GM21619 (cell line): ENCODE data around the gene SRGAP2C.
"Not testable (repeated sequence)": the region's sequence is repeated elsewhere in the genome, so short reads cannot be mapped to it uniquely, and the experiment has no call there.

Experiments used
- ATAC-seq: cut with Tn5 transposase; IDR thresholded peaks from one replicate; pipeline ENCODE4 v1.9.1; 2021; ENCODE audit not compliant: unreplicated experiment

The SRGAP2C gene

DNA sequence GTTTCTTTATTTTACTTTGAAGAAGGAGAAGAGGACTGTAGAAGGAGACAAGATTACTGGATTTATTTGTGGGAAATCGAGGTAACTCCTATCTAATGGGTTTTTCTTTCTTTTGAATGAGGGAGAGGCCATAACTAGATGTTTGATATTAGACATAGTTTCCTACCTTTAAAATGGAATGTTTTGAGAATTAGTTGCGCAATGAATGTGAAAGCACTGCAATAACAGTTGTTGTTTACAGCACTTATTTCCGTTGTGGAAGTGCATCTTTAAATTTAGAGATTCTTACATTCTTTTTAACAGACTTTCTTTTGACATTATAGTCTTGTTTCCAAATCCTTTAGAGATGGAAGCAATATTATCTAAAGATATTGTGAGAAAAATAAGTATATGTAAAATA lies 229.0 kb downstream of the SRGAP2C start:
- ATAC-seq = no peak

DNA sequence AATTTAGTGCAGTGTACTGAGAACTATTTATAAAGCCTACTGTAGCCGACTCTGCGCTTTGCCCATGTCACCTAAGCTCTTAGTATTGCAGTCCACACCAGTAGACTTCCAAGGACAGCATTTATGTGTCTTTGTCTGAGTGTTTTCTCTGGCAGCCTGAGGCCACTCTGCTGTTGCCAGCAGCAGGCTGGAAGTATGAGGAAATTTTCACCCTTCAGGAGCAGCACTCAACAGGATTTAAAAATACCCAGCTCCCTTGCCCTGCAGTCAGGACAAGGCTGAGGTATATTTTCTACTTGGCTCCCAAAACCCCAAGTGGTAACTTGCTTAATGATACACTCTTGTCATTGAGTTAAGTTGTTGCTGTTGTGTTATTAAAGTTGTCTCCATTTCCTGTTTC lies 230.1 kb downstream of the SRGAP2C start:
- ATAC-seq = no peak

DNA sequence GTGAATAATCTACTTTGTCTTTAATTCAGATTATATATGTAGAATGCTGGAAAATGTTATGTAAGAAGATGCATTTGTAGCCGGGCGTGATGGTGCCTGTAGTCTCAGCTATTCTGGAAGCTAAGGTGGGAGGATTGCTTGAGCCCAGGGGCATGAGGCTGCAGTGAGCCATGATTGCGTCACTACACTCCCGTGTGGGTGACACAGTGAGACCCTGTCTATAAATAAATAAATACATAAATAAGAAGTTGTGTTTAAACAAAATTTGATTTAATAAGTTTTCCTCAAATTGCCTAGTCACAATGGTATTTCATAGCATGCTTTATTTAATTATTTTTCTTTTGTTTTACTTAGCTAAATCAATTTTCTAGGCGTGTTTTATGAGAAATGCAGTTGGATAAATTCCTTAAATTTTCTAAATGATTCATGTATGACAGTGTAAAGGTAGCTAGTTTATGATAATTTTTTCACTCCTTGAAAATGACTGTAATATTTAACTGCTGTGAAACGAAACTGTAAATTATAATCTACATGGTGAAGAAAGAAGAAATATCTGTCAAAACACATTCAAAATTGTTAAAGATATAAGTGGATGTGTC lies 232.6 kb downstream of the SRGAP2C start:
- ATAC-seq = no peak

DNA sequence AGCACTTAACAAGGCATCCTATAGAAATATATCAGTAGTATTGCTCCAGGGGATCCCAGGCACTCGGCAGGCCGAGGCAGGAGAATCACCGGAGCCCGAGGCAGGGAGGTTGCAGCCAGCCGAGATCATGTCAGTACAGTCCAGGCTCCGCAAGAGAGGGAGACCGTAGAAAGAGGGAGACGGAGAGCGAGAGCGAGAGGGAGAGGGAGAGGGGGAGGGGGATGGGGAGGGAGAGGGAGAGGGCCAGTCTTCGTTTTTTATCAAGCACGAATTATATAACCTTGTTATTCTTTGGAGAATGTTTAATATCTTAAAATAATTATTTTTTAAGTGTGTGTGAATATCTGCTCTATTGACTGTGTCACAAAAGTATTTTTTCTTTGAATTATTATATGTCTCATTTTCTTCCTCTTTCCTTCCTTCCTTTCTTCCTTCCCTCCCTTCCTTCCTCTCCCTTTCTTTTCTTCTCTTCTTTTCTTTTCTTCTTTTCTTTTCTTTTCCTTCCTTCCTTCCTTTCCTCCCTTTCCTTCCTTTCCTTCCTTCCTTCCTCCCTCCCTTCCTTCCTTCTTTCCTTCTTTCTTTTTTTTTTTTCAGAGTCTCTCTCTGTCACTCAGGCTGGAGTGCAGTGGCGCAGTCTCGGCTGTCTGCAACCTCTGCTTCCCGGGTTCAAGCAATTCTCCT lies 233.7 kb downstream of the SRGAP2C start:
- ATAC-seq = no peak

DNA sequence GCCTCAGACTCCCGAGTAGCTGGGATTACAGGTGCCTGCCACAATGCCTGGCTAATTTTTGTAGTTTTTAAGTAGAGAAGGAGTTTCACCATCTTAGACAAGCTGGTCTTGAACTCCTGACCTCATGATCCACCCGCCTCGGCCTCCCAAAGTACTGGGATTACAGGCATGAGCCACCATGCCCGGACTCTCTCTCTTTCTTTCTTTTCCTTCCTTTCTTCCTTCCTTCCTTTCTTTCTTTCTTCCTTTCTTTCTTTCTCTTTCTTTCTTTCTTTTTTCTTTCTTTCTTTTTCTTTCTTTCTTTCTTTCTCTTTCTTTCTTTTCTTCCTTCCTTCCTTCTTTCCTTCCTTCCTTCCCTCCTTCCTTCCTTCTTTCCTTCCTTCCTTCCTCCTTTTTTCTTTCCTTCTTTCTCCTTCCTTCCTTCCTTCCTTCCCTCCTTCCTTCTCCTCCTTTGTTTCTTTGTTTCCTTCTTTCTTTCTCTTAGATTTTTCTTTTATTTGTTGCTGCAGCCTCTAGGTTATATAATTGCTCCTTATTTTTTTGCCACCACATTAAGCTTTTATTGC lies 234.4 kb downstream of the SRGAP2C start:
- not testable (repeated sequence) for ATAC-seq

DNA sequence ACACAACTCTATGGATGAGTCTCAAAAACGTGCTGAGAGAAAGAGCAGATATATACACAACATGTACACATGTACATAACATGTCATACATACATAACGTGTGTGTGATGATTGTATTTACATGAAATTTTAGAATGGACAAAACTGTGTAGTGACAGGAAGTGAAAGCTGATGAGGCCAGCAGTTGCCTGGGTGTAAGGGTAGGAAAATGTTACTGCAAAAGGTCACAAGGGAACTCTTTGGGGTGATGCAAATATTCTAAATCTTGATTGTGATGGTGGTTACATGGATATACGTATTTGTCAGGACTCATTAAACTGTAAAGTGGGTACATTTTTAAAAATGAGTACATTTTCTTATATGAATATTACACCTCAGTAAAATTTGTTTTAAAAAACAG lies 236.7 kb downstream of the SRGAP2C start:
- not testable (repeated sequence) for ATAC-seq

DNA sequence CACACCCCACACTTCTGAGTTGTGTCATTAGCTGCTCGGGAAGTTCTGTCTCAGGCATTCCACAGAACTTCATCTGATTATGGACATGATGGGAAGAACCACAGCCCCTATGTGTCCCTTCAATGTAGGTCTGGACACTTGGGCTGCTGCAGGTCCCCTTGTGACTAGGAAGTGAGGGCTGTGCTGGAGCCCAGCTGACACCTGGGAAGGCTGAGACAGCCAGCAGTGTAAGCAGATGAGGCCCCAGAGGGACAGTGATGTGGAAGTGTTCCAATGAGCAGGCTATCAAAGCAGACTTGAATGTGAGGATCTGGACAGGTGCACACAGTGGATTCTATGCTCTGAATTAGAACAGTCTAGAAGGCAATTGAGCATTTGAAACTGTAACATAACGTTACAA lies 239.2 kb downstream of the SRGAP2C start:
- not testable (repeated sequence) for ATAC-seq

DNA sequence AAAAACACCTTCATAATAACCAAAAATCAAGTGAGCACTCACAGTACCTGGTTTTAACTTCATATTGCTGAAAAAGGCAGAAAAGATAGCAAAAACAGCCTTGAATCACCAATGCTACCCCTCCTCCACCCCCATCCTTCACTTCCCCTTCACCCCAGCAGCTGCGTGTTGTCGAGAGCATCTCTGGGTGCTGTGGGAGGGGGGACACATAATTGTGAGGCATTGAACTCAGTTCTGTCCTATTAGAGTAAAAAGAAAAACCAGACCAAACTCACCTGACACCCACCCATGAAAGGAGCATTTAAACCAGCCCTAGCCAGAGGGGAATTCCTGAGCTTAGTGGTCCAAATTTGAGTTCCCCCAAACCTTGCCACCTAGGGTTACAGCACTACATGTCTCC lies 248.7 kb downstream of the SRGAP2C start:
- not testable (repeated sequence) for ATAC-seq

DNA sequence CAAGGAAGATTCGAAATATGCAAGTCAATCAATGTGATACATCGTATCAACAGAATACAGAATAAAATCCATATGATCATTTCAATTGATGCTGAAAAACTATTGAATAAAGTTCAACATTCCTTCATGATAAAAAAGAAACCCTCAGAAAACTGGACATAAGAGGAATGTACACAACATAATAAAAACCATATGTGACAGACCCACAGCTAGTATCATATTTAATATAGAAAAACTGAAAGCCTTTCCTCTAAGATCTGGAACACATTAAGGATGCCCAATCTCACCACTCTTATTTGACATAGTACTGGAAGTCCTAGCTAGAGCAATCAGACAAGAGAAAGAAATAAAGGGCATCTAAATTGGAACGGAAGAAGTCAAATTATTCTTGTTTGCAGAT lies 254.1 kb downstream of the SRGAP2C start:
- not testable (repeated sequence) for ATAC-seq

DNA sequence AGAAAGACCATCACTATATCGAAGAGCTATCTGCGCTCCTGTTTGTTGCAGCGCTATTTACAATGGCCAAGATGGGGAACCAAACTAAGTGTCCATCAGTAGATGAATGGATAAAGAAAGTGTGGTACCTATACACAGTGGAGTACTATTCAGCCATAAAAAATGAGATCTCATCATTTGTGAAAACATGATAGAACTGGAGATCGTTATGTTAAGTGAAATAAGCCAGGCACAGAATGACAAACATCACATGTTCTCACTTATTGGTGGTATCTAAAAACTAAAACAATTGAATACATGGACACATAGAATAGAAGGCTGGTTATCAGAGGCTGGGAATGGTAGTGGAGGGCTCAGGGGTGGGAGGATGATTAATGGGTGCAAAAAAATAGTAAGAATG lies 256.2 kb downstream of the SRGAP2C start:
- ATAC-seq = no peak
